NCI-H146 (cell line): ENCODE results near the gene MLIP.
"Not testable (repeated sequence)": the region's sequence is repeated elsewhere in the genome, so short reads cannot be mapped to it uniquely, and the experiment has no call there.

Source experiments
- DNase-seq: peaks from one replicate; lab custom pipeline; 2025; lab: John Stamatoyannopoulos, UW

Gene MLIP

DNA sequence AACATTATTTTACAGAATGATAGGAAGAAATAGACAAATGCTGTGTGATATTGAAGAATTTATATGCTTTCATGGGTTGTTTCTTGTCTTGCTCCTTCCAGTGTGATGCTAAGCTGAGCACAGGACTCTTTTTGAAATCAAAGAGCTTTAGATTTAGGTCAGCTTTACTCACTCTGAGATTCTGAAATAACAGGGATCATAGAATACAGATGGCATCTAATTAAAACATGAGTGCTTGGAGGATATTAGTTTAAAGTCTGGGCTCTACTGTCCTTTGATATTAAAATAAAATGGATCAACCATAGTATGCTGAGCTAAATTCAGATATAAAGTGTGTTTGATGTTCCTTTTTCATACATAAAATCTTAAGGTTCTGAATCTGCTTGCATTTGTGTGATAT lies 29.6 kb downstream of the MLIP start:
- no peak for DNase-seq

DNA sequence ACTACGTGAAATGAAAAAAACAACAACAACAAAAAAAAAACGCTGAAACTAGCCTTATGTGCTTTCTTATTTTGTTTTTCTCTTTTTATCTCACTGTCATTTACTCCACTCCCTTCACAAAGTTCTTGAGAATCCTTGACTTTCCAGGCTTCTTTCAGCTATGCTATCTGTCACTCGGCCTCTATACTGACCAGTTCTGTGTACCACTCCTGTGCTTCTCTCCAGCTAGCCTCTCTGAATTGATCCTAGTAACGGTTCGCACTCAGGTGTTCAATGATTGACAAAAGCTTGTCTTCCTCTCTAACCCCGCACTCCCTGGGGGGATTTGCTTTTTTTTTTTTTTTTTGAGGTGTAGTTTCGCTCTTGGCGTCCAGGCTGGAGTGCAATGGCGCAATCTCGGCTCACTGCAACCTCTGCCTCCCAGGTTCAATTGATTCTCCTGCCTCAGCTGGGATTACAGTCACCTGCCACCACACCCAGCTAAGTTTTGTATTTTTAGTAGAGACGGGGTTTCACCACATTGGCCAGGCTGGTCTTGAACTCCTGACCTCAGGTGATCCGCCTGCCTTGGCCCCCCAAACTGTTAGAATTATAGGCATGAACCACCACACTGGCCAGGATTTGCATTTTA lies 31.8 kb downstream of the MLIP start:
- DNase-seq: no peak

DNA sequence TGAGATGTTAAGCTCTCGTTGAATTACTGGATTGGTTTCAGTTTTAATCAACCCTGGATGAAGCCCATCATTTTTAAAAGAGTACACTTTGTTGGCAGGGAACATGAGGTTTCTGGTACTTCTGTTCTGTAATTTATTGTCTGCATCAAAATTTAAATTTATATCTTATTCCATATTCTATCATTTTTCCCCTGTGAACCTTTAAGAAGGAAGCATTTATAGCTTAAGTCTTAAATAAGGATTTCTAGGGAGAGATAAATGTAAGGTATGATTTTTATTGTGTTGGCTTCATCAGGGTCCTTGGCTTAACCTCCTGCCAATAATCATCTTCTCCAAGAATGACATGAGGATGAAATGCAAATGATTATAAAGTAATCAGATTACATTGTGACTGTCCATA lies 40.6 kb downstream of the MLIP start:
- no peak for DNase-seq

DNA sequence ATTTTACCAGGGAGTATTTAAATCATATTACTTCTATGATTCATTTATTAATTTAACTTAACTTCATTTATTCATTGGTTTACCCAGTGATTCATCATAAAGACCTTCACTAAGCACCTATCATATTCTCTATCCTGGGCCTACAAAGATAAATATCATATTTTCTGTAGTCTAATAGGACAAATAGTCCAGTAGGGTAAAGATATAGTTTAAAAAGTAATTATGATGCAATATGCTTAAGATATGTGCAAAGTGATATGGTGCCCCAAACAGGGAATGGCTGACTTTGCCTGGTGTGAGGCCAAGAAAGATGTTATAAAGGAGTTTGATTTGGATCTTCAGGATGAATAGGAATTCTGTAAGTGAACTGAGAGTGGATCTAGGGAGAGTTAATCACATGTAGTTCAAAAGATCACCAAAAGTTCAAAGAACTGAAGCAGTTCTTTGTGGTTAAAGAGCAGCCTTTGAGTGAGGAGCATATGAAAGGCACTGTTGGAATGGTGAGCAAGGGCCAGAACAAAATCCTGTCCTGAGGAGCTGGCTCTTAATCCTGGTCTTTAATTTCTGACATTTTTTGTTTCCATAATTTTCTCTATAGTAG lies 45.5 kb downstream of the MLIP start:
- no peak for DNase-seq

DNA sequence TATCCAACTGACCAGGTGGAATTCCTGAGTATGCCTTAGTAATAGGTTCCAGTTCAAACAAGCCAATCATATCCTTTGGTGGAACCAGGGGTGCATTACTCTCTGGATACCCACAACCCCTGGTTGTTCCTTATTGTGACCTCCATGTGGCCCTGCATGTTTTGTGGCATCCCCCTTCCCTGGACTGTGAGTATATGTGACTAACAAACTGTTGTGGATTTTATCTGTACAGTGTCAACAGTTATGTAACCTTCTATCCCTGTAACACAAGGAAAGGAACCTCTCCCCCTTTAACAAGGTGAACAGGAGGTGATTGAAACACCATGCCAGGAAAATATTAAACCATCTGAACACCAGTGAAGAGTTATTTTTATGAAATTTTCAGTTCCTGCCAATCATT lies 46.2 kb downstream of the MLIP start:
- DNase-seq: no peak

DNA sequence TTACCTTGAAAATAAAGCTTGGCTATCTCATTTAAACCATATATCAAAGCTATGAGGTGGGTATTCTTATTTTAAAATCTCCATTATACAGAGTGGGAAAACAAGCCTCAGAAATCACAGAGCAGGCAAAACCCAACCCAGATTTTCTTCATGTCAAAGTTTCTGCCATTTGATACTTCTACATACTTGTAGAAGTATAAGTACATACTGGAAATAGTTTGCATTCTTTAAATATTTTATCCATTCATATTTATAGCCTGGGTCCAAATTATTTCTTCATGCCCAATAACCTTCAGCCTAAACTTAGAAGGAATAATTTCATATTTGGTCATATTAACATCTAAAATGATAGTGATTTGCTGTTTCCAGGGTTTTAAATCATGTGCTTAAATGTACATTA lies 61.8 kb downstream of the MLIP start:
- DNase-seq: no peak

DNA sequence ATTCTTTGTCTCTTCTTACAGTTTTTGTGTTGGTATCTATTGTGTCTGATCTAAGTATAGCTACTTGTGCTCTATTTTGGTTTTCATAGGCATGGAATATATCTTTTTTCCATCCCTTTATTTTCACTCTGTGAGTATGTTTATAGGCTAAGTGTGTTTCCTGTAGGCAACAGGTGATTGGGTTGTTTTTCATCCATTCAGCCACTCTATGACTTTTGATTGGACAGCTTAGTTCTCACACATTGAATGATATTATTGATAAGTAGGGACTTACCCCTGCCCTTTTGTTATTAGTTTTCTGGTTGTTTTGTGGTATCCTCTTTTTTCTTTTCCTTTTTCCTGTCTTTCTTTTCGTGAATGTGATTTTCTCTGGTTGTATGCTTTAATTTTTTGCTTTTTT lies 67.9 kb downstream of the MLIP start:
- no peak for DNase-seq

DNA sequence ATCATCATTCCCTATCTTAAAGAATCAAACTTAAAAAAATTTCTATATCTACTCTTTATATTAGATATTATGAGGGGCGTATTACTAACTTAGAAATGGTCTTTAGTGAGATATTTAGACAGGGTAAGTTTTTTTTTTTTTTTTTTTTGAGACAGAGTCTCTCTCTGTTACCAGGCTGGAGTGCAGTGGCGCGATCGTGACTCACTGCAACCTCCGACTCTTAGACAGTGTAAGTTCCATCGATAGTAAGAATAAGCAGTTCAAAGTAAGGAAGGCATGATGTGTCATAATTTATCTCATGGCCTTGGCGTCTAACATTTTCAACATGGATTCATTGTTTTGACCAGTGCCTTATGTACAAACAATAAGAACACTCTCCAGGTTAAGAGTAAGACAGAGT lies 72.4 kb downstream of the MLIP start:
- no peak for DNase-seq

DNA sequence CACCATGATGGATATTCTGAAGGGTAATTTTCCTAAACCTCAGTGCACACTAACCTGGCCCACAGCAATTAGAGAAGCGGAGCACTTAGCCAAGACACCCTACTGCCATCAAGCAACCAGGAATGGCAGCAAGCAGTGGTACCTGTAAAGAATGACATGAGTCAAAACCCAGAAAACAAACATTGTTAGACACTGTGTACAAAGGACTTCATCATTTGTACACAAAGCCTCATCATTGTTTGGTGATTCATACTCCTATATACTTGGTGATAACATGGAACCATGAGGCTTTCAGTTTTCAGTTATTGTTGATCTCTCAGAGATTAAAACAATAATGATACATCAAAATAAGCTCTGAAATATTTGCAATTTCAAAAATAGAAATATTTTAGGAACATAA lies 74.6 kb downstream of the MLIP start:
- no peak for DNase-seq

DNA sequence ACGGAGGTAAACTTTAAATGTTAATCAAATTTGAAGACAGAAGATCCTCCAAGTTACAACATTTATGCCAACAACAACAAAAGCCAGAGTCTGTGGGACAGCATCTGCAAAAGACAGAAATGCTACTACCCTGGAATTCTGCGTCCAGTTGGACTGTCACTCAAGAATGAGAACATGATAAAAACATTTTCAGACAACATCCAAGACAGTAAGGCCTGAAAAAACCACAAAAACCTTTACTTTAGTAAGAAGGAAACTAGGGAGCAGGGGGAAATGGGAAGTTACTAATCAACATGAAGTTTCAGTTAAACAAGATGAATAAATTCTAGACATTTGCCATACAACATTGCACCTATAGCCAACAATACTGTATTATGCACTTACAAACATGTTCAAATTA lies 77.6 kb downstream of the MLIP start:
- no peak for DNase-seq

DNA sequence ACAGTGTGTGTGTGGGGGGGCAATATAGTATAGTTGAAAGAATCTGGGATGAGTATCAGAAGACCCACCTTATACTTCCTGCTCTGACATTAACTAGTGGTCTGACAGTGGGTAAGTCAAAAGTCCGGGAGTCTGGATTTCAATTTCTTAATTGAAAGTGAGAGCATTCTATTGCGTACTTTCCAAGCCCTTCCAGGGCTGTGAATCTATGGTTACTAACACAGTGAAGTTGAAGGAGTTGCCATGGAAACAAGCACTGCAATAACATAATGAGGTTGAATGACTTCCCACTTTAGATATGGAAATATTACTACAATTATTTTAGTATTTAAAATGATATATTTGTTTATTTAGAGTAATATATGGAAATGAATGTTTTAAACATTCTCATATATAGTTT lies 80.2 kb downstream of the MLIP start:
- no peak for DNase-seq

DNA sequence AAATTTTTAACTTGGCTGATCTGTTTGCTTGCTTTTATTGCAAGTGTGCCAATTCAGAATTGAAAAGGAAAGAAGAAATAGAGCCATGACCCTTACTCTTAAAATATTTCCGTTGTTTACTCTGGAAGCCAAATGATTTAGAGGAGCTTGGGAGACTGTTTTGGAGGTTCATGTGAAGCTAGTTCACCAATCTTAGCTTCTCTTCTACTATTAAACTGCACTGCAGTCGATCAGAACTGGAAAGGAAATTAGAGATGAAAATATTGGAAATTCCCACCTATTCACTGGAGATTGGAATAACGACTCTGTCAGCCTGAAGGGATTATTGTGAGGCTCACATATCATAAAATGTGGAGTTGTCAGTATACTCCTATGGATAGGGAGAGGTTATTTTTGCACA lies 81.8 kb downstream of the MLIP start:
- no peak for DNase-seq

DNA sequence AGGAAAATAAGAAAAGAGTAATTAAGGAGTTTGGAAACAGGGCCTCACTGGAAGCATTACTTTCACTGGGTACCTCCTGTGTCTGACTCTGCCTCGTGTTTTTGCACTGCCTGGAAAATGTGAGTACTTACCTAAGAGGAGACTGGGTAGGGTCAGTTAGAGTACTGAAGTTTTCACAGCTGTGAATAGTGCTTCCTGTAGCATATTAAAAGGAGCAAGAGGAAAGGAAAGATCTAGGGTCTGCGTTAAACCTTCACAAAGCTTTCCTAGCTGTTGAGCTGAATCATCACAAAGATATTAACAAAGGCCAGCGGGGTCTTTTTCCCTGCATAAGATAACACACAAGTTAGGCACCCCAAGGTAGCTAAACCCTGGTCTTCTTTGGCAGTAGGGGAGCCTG lies 82.3 kb downstream of the MLIP start:
- DNase-seq: no peak

DNA sequence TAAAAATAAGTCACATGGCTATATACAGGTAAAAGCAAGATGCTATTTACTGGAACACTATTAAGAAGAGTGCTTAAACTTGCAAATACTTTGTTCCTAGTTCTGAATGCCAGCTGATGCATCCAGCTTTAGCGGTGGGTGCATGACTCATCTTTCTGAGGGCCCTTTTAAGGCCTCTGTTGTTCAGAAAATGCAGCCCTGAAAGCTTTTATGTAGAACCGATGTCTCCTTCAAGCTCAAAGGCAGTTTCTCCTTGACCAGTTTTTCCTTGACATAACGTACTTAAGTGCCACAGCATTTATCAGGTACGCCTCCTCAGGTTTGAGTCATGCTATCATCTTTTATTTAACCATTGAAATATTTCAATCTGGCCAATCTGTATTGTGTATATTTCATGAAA lies 82.8 kb downstream of the MLIP start:
- DNase-seq: no peak

DNA sequence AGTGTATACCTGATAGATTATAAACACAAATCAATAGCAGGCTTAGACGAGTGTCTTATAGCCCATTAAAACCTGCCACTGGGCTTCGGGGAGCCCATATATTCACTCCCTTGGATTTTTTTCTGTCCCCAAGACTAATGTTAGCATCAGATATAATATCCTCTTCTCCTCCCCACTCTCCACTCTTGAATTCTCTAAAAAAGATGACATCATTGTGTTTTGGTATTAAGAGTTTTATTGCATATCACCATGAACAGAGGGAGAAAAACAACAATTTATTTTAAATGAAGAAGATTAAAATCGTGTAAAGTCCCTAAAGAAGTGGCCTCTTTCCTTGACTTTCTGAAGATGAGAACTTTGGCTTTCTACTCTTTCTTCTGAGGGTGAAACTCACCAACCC lies 84.4 kb downstream of the MLIP start:
- no peak for DNase-seq

DNA sequence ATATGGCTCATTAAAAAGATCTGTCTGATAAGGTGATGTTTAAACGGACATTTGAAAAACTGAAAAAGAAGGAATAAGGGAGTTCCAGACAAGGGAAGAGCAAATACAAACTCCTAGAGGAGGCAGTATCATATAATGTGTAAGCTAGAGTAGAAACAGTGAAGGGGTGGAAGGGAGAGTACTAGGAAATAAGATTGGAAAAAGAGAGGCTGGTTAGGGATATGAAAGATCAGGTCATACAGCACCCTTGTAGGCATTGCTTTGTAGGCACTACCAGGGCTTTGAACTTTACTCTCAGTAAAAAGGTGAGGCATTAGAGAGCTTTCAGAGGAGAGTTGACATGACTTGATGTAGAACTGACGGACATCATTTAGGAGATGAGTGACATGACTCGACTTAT lies 85.7 kb downstream of the MLIP start:
- no peak for DNase-seq

DNA sequence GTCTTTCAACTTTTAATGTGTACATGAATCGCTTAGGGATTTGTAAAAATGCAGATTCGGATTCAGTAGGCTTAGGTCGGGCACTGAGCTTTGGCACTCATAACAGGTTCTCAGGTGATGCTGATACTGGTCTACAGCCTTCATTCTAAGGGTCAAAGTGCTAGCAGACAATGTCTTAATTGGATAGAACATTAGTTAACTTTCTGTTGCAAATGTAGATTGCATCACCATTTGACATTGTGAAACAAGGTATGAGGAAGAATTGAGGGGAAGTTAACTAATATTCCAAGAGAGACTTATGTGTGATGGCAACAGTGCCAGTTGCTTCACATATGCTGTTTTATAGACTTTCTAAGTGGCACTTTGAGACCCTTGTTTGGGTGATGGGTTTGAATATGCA lies 86.9 kb downstream of the MLIP start:
- DNase-seq: no peak

DNA sequence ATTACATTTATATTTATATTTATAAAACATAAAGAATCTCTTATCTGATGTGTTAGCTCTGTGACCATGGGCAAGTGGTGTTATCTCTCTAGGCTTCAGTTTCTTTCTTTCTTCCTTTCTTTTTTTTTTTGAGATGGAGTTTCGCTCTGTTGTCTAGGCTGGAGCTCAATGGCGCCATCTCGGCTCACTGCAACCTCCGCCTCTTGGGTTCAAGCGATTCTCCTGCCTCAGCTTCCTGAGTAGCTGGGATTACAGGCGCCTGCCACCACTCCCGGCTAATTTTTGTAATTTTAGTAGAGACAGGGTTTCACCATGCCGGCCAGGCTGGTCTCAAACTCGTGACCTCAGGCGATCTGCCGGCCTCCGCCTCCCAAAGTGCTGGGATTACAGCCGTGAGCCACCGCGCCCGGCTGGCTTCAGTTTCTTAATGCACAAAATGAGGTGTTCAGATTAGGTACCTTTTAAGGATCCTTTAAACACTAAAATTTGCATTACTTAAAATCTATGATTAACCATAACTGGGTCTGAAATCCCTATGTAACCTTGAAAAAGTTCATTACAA lies 92.3 kb downstream of the MLIP start:
- DNase-seq: not testable (repeated sequence)

DNA sequence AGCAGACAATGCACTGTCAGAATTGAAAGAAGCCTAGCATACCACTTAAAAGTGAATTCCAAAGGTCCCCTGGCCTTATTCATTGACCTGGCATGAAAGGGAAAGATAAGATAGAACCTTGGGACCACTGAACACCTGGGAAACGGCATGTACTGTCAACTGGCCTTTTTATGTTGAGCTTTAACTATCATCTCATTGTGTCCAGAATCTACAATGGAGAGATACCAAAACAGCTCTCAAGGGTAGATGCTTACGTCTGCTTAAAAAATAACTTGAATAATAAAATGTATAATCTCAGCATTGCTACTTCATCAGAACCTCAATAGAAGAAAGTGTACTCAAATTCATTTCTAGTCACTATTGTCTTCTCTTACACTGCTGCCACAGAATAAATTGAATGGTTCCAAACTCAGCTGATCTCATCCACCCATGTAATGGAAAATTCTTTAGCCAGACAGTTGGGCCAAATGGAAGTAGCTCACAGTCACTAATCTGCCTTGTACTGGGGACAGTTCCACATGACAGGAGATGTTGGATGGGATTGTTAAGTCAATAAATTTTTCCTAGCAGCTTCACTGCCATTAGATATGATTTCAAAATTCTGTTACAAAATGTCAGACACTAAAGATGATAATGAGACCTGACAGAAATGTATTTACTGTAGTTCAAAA lies 93.8 kb downstream of the MLIP start:
- no peak for DNase-seq

DNA sequence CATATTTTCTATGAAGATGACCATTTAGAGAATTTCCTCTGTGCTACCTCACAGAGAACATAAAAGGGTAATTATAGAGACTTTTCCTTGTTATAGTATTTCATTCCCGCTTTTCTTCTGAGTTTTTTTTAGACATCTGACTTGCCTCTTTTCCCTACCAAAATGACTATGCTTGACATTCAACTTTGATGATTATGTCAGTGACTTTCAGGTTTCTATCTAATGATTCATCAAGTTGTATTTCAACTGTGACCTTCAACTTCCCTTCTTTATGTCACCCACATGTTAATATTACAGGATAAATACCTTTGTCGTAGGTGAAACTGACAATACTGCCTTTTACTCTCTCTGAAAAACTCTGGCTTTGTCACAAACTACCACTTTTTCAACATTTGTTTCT lies 95.3 kb downstream of the MLIP start:
- no peak for DNase-seq

DNA sequence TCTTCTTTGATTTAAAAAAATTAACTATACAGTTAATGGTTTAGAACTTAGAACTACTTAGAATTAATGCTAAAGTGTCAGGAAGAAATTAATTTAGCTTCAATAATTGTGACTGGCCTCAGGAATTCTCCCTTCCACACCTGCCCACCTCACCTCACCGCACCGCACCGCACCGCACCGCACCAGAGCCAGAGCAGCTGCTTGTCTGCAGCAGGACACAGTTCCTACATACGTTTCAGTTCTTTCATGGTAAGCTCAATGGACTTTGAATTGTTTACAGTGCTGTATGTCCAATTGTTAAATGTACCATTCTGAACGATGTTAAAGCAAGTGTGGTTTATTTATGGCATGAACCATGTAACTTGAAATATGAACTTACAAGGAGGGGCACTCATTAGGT lies 98.7 kb downstream of the MLIP start:
- DNase-seq: peak; percentile 11

DNA sequence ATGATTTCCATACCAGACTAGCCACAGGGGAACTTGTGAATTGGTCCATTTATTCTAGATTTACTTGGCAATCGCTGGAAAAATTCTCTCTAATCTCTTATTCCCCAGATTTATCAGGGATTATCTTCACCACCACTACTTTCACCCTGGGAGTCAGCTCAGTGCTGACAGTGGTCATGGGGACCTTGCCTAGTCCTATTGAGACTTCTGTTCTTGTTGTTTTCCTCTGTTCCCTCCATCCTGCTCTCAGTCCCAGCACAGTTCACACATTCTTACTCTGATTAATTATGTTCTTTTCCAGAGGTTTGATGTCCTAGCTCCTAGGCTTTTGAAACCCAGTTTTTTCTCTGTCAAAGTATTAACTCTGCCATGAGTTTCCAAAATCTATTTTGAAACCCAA lies 103.0 kb downstream of the MLIP start:
- no peak for DNase-seq

DNA sequence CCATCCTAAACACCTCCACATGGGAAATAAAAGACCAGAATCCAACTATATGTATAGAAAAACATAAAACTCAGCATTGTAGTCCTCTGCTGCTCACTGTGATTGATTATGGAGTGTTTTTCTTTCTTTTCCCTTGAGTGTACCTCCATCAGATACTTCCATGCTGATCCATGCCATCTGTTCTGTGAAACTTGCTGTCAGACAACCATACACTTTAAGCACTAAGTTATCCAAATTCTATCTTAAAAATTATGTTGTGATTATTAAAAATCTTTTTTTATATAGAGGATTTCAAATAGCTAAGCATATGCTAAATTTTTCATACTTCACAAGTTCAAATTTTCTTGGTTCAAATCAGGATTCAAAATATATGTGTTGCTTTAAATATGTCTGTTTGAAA lies 105.1 kb downstream of the MLIP start:
- DNase-seq: no peak

DNA sequence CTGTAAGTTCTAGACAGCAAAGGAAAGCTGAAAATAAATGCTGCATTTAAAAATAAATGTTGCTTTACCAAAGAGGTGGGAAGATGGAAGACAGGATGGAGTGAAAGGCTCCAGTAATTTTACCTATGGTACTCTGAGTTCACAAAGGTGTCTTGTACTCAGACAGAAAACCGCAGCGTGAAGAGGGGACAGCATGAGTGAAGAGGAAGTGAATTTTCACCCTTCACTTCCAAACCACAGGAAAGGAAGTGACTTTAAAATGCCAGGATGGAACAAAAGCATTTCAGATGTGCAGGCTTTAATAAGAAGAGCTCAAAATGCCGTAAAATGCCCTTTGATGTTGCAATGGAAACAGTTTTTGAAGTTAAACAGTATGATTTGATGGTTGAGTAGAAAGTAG lies 105.8 kb downstream of the MLIP start:
- no peak for DNase-seq
